Measurements from ENCODE around the gene ENG. TPM values are rescaled to one million over a fixed set of nuclear protein-coding genes. Genes with fewer than 3 reads are reported as not detected.

ENG gene
- total and polyA plus RNA-seq, 2 experiments from 2014 or later = 1.4 to 2.6 TPM

- TF ChIP-seq ZNF462 (CRISPR knock-in tag; IDR thresholded peaks at IDR 0.05) (no peak), EZH2 (IDR thresholded peaks at IDR 0.05; ENCODE audit: low read depth, unreplicated experiment) (no peak), CTCF (conservative IDR thresholded peaks at IDR 0.05; ENCODE audit: low read depth in 2 of 2) (no peak), ETS1 (IDR thresholded peaks at IDR 0.05) (no peak), EZH2phosphoT487 (IDR thresholded peaks at IDR 0.05; ENCODE audit: unreplicated experiment) (no peak), CREB1 (CRISPR knock-in tag; IDR thresholded peaks at IDR 0.05; ENCODE audit: low read depth) (no peak), POLR2AphosphoS5 (IDR thresholded peaks at IDR 0.05; ENCODE audit: low read depth) (no peak), STAT1 (IDR thresholded peaks at IDR 0.05; ENCODE audit: unreplicated experiment) (no peak)
Measured at GRCh38 chr9:127835991-127836516, 18.4 kb downstream of the ENG start (continued).

Data from GM23338 (cell line).